ENCODE measurements around the gene DDX10.
A peak's percentile ranks its signal among the peaks of the same experiment; 100 is the strongest.

Gene DDX10

DNA sequence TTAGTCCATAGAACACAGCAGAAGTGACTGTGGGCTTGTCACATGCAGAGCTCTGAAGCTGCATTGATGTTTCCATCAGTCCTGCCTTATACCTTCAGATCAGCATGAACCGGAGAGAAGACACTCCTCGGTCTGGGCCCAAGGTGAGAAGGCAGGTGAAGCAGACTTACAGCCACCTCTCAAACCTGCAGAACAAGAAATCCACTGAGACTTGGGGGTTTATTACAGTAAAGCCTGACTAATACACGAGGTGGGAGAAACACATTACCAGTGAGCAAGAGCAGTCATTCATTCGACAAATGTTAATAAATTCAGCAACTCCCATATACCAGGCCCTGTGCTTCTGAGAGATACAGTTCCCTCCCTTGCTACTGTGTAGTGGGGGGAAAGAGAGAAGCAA lies 279.0 kb downstream of the DDX10 start:
- DNase-seq (ENCODE audit: low spot score): no peak

DNA sequence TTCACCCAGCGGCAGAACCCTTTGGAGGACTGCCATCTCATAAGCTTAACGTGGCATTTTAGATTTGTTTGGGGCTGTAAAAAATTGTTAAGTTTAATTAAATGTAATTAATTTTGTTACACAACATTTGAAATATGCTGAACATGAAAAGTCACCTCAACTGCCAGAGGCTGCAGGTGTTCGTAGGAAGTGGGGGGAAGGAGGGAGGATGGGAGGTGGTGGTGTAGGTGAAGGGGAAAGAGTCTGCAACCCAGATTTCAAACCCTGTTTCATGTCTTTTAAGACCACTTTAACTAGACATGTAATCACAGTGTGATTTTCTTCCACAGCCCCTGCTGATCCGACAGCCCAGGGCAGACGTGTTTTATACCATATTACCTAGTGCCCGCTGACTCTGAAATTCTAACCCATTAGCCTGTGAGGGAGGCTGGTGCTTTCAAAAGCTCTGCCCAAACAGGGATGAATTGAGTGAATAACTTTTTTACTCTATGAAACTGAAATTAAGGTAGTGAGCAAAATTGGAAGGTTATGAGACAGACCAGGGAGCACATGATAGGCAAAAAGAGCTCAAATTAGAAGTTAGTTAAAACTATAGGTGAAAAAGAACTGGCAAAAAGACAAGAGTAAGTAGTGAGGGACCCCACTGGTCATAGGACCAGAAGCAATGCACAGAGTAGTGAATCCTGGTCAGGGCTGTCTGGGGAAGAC lies 279.8 kb downstream of the DDX10 start:
- DNase-seq (ENCODE audit: low spot score): no peak

DNA sequence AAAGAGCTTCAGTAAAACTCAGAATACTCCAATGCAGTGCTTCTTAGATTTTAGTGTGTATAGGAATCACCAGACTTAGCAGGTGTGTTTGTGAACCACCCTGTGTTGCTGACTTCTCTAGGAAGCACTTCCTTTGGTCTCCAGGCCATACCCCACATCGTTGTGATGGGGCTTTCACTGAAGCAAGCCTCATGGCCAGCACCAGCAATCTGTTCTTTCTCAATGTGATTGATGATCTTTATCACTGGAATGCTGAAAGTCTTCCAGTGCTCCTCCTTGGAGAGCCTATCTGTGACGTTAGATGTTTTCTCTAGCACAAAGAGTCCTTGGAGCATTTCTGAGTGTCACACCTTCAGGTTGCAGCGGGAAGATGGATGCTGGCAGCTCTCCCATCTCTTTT lies 280.5 kb downstream of the DDX10 start:
- DNase-seq (ENCODE audit: low spot score): no peak

DNA sequence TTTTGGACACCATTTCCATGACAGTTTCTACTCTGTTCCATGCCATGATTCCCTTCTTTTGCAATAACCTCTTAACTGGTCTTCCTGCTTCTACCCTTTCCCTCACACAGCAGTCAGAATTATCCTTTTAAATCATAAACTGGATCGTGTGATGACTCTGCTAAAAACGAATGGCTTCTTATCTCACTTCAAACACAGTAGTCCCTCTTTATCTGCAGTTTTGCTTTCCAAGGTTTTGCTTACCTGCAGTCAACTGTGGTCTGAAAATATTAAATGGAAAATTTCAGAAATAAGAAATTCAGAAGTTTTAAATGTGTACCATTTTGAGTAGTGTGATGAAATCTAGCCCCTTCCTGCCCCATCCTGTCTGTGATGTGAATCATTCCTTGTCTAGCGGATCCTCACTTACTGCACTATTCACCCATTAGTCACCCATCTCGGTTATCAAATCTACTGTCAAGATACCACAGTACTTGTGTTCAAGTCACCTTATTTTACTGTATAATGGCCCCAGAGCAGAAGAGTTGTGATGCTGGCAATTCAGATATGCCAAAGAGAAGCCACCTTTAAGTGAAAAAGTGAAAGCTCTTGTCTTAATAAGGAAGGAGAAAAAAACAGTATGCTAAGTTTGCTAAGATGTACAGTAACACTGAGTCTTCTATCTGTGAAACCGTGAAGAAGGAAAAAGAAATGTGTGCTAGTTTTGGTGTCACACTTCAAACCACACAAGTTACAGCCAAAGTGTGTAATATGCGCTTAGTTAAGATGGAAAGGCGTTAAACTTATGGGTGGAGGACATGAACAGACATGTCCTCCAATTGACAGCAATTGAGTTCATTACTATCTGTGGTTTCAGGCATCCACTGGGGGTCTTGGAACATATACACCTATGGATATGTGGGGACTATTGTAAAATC lies 283.0 kb downstream of the DDX10 start:
- no peak for DNase-seq (ENCODE audit: low spot score)

DNA sequence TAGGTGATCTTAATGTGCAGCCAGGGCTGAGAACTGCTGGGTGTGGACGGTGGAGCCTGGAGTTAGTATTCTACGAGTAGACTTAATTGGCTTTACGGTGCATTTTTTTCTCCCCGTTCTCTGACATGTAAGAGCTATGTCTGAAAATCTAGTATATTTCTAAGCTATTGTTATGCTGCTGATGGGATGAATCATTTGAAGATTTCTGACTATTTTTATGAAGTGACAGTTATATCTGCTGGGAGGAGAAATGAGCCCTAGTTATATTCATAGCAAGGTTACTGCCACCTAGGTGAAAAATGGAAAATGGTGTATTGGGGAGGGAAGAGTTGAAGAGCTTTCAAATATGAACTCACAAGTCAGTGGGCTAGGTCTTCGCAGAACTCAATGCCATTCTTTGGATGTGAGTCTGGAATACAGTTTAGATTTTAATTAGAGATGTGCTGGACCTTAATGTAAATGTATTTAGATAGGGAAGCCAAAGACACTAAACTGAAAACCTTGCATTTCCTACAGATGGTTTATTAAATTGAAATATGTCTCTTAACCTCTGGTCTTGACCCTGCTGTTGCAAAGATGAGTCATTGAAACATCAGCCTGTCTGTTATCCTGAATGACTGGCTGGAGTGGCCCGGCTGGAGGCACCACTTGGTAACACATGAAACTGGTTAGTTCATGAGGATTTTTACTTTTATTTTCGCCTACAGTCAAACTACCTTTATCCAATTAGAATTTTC lies 293.7 kb downstream of the DDX10 start:
- no peak for DNase-seq (ENCODE audit: low spot score)

DNA sequence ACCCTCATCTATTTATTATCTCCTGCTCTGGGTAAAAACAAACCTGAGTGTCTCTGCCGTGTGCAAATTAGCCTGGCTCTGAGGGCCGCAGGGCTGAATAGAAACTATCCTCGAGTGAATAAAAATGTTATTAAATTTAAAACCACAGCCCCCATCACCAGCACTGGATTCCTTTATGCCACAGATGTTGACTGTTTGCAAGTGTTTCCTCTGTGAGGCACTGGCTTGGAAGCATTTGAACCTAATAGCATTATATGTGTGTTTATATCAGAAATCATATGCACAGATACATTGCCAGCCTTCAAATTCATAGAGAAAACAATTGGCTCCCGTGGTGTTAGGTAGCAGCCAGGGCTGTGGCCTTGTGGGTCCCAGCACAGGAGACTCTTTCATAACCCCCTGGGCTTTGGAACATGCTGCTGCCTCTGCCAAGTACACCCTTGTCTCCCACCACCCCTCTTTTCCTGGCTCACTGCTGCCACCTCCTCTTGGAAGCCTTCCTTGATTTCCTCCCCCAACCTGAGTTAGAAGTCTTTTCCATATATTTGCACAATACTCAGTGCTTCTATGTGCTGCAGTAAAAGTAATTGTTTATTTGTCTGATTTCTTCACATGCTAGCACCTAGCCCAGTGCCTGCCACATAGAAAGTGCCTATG lies 294.4 kb downstream of the DDX10 start:
- DNase-seq (ENCODE audit: low spot score): no peak

DNA sequence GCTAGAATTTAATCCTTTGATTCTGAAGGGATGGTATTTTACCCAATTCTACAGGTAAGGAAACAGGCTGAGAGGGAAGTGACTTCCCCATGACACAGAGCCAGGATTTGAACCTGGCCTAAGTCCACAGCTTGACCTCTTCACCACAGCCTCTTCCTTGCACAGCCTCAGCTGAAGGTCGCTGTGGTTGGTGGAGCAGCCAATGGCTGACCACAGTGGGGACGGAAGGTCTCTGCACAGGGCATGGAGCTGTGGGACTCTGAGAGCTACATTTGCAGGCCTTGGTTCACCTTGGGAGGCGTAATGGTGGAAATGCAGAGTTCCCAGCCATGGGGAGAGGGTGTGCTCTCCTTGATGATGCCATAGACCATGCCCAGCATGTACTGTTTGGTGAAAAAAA lies 295.0 kb downstream of the DDX10 start:
- no peak for DNase-seq (ENCODE audit: low spot score)

DNA sequence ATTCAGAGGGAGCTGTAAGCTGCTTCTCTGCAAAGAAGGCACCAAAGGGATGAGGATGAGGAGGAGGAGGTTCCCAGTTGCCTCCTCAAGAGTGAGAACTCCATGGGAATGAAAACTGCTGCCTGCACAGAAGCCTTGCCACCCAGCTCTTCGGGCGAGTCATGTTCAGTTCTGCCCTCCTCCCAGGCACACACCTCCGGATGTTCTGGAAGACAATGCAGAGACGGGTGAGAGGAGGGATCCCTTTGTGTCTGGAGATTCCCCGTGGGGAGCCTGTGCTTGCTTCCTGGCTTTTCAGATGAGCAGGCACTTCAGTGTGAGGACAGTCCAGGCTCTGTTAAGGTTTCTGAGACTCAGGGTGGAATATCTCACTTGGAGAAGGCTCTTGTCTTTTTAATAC lies 295.6 kb downstream of the DDX10 start:
- DNase-seq (ENCODE audit: low spot score): peak; percentile 46

DNA sequence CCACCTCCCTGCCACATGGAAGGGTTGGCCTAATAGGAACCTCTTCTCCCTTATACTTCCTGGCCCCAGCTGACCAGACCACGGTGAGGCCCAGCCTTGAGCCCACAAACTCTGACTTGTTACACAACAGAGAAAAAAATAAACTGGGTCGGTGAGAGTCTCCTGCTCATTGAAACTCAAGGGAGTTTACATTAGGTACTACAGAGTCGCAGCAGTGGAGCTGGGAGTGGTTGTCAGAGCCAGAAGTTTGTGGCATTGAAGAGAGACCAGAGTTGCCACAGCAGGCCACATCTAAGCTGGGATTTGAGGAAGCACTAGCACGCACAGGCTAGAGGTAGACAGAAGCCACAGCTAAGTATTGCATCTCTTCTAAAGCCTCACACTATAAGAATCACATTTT lies 296.2 kb downstream of the DDX10 start:
- no peak for DNase-seq (ENCODE audit: low spot score)

DNA sequence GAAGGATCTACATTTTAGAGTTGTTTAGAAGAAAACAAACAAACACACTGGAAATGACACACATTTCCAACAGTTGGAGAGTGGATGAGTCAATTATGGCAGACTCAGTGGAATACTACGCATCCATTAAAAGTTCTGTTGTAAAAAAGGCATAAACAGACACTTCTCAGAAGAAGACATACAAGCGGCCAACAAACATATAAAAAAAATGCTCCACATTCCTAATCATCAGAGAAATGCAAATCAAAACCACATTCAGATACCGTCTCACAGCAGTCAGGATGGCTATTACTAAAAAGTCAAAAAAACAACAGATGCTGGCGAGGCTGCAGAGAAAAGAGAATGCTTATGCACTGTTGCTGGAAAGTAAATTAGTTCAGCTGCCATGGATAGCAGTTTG lies 298.2 kb downstream of the DDX10 start:
- no peak for DNase-seq (ENCODE audit: low spot score)

DNA sequence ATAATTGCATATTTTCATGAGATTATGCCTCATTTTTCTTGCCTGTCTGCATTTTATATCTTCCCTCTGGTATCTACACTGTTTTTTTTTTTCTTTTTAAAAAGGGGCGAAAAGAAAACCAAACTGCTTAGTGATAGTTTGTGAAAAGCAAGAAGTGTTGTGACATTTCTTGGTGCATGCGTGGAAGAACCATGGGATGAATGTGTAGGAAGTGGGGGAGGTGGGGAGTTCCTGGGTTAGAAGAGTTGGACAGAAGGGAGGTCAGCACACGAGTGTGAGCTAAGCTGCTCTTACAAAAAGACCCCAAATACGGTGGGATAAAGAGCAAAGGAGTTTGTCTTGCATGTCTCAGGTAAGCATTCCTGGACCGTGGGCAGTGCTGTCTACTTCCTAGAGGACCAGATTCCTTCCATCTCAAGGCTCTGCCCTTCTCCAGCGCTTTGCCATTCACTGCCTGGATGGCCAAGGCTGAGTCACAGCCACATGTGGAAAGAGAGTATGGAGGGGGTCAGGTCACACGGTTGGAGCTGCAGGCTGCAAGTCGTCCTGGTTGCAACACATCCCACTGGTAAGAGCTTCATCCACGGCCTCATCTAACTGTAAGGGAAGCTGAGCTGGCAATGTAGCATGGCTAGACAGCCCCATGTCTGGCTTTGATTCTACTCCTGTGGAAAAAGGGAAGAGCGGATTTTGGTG lies 300.6 kb downstream of the DDX10 start:
- DNase-seq (ENCODE audit: low spot score): no peak

DNA sequence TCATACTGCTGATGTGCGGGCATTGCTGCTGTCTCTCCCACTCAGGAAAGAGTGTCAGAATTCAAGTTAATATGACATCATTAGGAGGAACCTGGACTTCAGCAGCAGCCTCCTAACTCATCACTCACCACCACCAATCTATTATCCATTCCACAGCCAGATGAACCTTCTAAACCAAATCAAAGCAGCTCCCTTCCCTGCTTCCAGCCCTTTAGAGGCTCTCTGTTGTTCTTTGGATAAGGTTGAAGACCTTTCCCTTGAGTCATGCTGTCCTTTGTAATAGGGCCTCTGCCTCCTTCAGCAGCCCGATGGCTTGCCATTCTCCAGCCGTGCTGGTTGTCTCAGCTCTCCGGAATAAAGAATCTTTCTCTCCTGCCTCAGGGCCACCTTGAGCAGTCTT lies 301.3 kb downstream of the DDX10 start:
- DNase-seq (ENCODE audit: low spot score): no peak

DNA sequence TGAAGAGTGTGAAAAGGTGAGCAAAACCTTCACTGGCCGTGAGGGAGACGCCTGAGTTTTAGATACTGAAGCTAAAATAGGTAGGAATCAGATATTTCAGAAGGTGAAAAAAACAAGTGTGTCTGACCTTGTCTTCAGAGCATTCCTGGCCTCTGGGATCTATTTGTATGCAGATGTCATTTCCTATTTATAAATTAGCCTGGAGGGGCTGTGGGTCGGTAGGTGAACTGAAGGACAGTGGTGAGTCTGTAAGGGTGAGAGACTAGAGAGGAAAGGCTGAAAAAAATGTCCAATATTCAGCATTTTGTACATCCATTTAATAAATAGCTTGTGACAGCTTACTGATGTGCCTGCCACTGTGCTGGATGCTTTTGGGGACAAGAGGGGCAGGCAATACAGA lies 302.1 kb downstream of the DDX10 start:
- DNase-seq (ENCODE audit: low spot score): no peak

DNA sequence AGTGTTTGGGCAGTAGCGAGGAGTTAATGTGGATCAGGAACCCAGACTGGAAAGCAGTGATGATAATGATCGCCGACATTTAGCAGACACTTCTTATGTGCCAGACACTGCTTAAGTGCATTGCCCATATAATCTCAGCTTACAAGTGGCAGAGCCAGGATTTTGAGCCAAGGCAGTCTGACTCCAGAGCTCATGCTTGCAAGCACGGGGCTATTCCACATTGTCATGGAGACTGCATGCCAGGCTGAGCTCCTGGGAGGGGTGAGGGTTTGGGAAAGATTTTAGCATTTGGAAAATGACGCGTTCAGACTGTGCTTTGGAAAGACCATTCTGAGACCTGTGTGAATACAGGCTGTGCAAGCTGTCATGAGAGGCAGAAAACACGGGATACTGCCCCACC lies 302.7 kb downstream of the DDX10 start:
- no peak for DNase-seq (ENCODE audit: low spot score)

DNA sequence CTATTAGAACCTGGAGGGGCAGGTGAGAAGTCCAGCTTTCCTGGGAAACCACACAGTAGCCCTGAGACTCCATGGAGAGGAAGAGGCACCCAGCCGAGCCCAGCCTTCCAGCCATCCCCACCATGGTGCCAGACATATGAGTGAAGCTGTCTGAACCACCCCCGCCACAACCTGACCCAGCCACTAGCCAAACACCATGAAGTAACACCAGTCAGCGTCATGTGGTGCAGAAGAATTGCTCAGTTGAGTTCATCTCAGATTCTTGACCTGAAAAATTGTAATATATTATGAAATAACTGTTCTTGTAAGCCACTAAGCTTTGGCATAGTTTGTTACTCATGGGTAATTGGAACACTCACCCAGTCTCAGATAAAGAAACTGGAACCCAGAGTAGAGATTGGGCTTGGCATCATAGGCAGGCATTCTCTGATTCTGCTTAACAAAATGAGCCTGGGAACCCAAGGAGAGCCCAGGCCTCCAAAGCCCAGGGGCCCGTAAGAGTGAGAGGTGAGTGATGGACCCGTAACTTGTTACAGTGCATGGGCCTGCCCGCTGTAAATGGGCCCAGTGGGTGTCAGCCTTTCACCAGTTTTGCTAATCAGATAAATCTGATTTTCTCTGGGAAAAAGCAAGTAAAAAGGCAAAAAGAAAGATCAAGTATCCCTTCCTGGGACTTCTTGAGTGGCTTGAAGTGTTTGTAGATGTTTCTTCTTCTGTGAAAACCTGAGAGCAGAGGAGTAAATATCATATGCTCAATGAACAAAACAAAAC lies 305.5 kb downstream of the DDX10 start:
- DNase-seq (ENCODE audit: low spot score): no peak

DNA sequence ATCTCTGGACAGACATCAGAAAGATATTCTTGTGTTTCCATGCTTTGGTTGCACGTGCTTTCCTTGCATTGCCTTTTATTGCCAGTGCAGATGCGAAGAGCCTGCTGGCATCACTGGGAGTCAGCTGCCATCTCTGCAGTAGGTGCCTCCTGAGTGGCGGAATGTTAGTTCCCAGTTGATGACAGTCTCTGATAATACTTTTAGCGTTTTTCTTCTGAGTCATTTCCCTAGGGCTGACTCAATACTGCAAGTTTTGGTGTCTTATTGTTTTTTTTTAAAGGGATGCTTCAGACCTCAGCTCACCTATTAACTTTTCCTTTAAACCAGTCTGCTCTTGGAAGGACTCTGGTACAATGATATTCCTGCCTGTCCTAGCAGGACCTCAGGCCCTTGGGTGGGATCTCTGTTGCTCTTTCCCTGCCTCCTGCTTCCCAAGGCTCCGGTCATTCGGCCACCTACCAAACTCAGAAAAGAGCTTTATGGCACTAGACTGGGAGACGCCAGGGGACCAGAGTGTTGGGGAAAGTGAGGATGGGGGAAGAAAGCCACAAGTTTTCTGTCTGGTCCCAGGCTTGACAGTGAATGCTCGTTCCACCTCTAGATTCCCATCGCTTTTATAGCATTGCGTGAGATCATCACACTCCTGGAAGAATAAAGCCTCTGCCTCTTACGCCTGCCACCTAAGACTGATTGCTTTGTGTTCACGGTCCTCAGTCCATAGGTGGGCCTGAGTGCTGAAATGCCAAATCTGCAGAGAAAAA lies 308.7 kb downstream of the DDX10 start:
- no peak for DNase-seq (ENCODE audit: low spot score)

DNA sequence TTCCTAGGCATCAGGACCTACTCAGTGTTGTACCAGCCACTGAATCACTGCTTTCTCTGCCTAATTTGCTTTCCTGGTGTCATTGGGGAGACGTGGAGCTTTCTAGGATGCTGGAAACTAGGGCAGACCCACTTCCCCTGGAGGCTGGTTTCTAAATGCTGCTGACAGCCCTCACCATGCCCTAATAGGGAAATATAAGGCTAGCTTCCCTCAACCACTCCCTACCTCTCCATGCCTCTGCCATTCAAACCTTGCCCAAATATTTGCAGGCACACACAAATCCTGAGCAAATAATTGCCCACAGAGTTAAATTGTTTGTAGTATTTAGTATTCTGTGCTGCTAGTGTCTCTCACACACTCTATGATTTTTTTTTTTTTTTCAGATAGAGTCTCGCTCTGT lies 310.2 kb downstream of the DDX10 start:
- no peak for DNase-seq (ENCODE audit: low spot score)

DNA sequence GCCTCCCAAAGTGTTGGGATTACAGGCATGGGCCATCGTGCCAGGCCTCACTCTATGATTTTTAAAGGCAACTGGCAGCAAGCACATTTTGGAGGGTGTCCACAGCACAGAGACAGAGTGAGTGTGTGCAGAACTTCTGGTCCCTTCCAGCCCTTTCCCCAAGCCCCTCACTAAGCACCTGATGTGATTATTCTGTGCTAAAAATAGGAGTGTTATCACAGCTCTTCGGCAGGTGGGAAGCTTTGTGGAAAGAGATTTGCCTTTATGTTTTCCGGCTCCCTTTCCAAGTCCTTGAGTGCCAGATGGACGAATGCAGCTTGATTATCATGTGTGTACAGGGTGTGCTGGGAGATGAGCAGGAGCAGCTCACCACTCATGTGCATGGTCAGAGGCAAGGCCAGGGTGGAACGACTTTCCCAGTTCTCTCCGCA lies 310.8 kb downstream of the DDX10 start:
- no peak for DNase-seq (ENCODE audit: low spot score)

DNA sequence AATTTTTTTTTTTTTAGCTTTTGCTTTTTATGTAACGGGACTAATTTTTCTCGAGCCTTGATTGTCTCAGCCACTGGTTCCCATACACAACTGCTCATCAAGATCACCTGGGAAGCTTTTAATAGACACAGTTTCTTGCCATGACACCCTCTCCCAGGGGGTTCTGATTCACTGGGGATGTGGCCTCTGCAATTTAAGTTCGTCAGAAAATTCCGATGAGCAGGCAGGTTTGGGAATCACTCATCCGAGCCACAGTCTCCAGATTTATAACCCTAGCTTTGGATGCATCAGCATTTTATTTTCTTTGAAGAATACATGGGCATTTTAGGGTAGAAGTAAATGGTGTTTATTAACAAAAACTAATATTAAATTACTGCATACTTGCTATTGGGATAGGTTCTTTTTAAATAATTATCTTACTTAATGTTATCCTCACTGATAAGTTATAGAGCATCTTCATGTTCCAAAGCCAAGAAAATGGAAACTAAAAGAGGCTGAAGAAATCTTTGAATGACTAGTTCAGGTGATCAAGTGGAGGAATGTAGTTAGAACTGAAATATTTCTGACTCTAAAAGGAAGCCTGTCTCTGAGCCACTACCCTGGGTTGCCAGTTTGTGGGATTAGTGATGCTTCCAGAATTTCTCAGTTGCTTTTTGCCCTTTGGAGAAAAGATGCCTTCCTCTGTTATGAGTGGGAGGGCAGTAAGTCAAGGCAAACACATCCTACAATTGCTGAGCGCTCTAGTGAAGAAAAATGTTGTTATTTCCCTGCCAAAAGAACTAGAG lies 319.0 kb downstream of the DDX10 start:
- DNase-seq (ENCODE audit: low spot score): no peak
